B cell (primary cell): Measurements from ENCODE around the gene PALLD. TPM values are rescaled to one million over a fixed set of nuclear protein-coding genes. Genes with fewer than 3 reads are reported as not detected.

ENCODE experiments used
- ATAC-seq: fragments of 200-7000 bp; cut with Tn5 transposase; one replicate; pipeline ENCODE4 v1.10.0; 2021; ENCODE audit warnings: low read depth, mild to moderate bottlenecking, moderate number of reproducible peaks, moderate library complexity
- CTCF ChIA-PET: fragments of 350-600 bp; sonication (Branson Sonifier 250); formaldehyde crosslinking; loops from one replicate; lab custom pipeline; 2021; ENCODE audit warnings: antibody characterized with exemption, inconsistent platforms; lab: Charles Lee
- POLR2A ChIA-PET: fragments of 350-600 bp; sonication (Branson Sonifier 250); formaldehyde crosslinking; loops from one replicate; lab custom pipeline; 2021; ENCODE audit warnings: antibody characterized with exemption; lab: Charles Lee
- DNase-seq: peaks from one replicate; pipeline ENCODE4 v3.0.0; 2013
- H2AFZ ChIP-seq: 2 replicates; pipeline ENCODE4 v1.6.1; 2012; ENCODE audit warnings: mild to moderate bottlenecking, low read depth, low read length; ENCODE audit not compliant: insufficient read depth, poor library complexity, severe bottlenecking
- H3K27ac ChIP-seq, 2 donors: 1 replicate in 1 of 2; 2 replicates in 1 of 2; pipeline ENCODE4 v1.5.1; 2012 to 2013; ENCODE audit warnings: low read length in 2 of 2, mild to moderate bottlenecking in 2 of 2, moderate library complexity in 1 of 2
- H3K27me3 ChIP-seq, 4 experiments: fragments of 200-600 bp in 1 of 4; sonication (generic) in 1 of 4; replicated peaks in 1 of 4; 1 replicate in 2 of 4; 2 replicates in 2 of 4; pipeline versions ENCODE4 v1.6.1 to v1.7.0; 2013 to 2016; ENCODE audit warnings: low read length in 3 of 4, mild to moderate bottlenecking in 2 of 4, mixed read lengths in 1 of 4, moderate library complexity in 1 of 4; ENCODE audit not compliant: insufficient read depth in 4 of 4, control insufficient read depth in 3 of 4; ENCODE audit errors: control extremely low read depth in 1 of 4
- H3K36me3 ChIP-seq, 2 experiments: replicated peaks in 1 of 2; 1 replicate in 1 of 2; 2 replicates in 1 of 2; pipeline versions ENCODE4 v1.6.1 to v1.7.1; 2013; ENCODE audit warnings: low read length in 1 of 2; ENCODE audit not compliant: insufficient read depth in 2 of 2, control insufficient read depth in 1 of 2; ENCODE audit errors: control extremely low read depth in 1 of 2, extremely low read depth in 1 of 2
- H3K4me1 ChIP-seq, 2 donors: fragments of 200-600 bp in 1 of 2; sonication (generic) in 1 of 2; 1 replicate in 1 of 2; 2 replicates in 1 of 2; pipeline versions ENCODE4 v1.5.1 to v1.6.1; 2013 to 2017; ENCODE audit warnings: low read length in 2 of 2; ENCODE audit not compliant: control insufficient read depth in 2 of 2, insufficient read depth in 2 of 2
- H3K4me2 ChIP-seq: replicated peaks from 2 replicates; pipeline ENCODE3; 2012; ENCODE audit warnings: mild to moderate bottlenecking, low read depth, low read length; ENCODE audit not compliant: poor library complexity, severe bottlenecking
- H3K4me3 ChIP-seq, 5 experiments: fragments of 200-600 bp in 1 of 5; sonication (generic) in 1 of 5; 1 replicate in 3 of 5; 2 replicates in 2 of 5; pipeline versions ENCODE4 v1.5.1 to v1.7.0; 2011 to 2016; ENCODE audit warnings: low read length in 4 of 5, mild to moderate bottlenecking in 4 of 5, low read depth in 2 of 5, control low read depth in 1 of 5, moderate library complexity in 1 of 5; ENCODE audit not compliant: insufficient read depth in 1 of 5; ENCODE audit errors: control extremely low read depth in 1 of 5, extremely low read depth in 1 of 5
- H3K79me2 ChIP-seq: fragments of 200-600 bp; sonication (generic); one replicate; pipeline ENCODE4 v1.6.0; 2016; ENCODE audit warnings: low read length; ENCODE audit not compliant: control insufficient read depth, insufficient read depth
- H3K9ac ChIP-seq: fragments of 200-600 bp; sonication (generic); 2 replicates; pipeline ENCODE4 v1.6.1; 2017; ENCODE audit warnings: mild to moderate bottlenecking, low read length, moderate library complexity
- H3K9me3 ChIP-seq, 3 donors: one replicate each; pipeline versions ENCODE4 v1.6.1 to v1.7.1; 2013; ENCODE audit warnings: low read length in 2 of 3; ENCODE audit not compliant: control insufficient read depth in 2 of 3, insufficient read depth in 1 of 3; ENCODE audit errors: control extremely low read depth in 1 of 3
- H4K20me1 ChIP-seq: 2 replicates; pipeline ENCODE4 v1.6.0; 2012; ENCODE audit warnings: mild to moderate bottlenecking, low read length; ENCODE audit not compliant: insufficient read depth, control insufficient read depth, poor library complexity, severe bottlenecking
- H3K27ac Mint-ChIP-seq: one replicate; pipeline ENCODE4 v1.8.0; 2021; ENCODE audit warnings: mixed read lengths
- H3K27me3 Mint-ChIP-seq: one replicate; pipeline ENCODE4 v1.8.0; 2021; ENCODE audit warnings: mixed read lengths
- H3K4me1 Mint-ChIP-seq: one replicate; pipeline ENCODE4 v1.8.0; 2021; ENCODE audit warnings: mixed read lengths
- H3K4me3 Mint-ChIP-seq: one replicate; pipeline ENCODE4 v1.8.0; 2021; ENCODE audit warnings: mixed read lengths
- H3K9me3 Mint-ChIP-seq: one replicate; pipeline ENCODE4 v1.8.0; 2022; ENCODE audit warnings: mixed read lengths; ENCODE audit not compliant: insufficient read depth
- CTCF ChIP-seq: fragments of 200-600 bp; IDR thresholded peaks from one replicate; pipeline ENCODE4 v1.8.0; 2022; ENCODE audit warnings: antibody characterized with exemption, mild to moderate bottlenecking
- EZH2 ChIP-seq: IDR thresholded peaks from 2 replicates; pipeline ENCODE4 v1.6.1; 2012; ENCODE audit warnings: borderline replicate concordance, low read depth, mild to moderate bottlenecking, moderate library complexity, low read length; ENCODE audit not compliant: insufficient read depth, poor library complexity, severe bottlenecking
- WGBS: methylation state at CpG from one replicate; pipeline ENCODE4 v1.1.5; 2013; ENCODE audit warnings: missing lambda C conversion rate; ENCODE audit not compliant: insufficient coverage; 5-methylcytosine and 5-hydroxymethylcytosine counted together
- intact Hi-C: fragments of 100-400 bp; cut with micrococcal nuclease; formaldehyde crosslinking; loops from one replicate; pipeline ENCODE4 v1.10.0; 2022
- polyA plus RNA-seq: library from polyadenylated mRNA; depleted of rRNA; stranded (reverse); fragments of >200 nt; gene quantifications from 2 replicates; pipeline ENCODE4 v1.2.3, GENCODE V29; 2012
- total RNA-seq, 2 donors: library from RNA; stranded (reverse); fragments of 120-200 nt in 1 of 2; gene quantifications; 1 replicate in 1 of 2; 2 replicates in 1 of 2; pipeline versions ENCODE4 v1.2.3 to v1.2.4, GENCODE V29; 2013 to 2022

The PALLD gene
- total and polyA plus RNA-seq, 2 donors (not counting 1 experiment from before 2014, with no cell fraction given): 0.63 to 0.71 TPM

DNA sequence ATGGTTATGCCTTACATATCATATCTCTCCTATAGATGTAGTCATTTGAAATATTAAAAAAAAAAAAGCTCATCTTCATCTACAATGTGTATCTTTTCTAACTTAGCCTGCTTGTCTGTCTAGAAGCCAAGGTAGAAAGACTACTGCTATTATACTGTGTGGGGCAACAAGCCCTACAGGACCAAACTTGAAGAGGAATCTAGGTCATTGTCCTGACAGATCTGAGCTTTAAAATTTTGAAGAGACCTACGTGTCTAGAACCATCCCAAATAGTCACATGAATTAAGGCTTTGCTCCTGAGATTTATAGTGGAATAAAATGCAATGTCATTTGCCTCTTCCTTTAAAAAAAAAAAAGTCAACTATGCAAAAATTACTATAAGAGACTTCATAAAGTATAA is 95.8 kb downstream of the PALLD start:
- Histone ChIP-seq H3K27me3 (no peaks in the 10 kb centered on the region), H3K4me2 (no peak overlapping the region), H3K9me3 (no peaks in the 10 kb centered on the region), H2AFZ (no peak overlapping the region), H3K27ac (no peak overlapping the region), H3K4me3 (no peak overlapping the region), H4K20me1 (no peaks in the 10 kb centered on the region), H3K79me2 (no peaks in the 10 kb centered on the region), H3K9ac (no peak overlapping the region), H3K36me3 (no peaks in the 10 kb centered on the region), H3K4me1 (no peaks in the 10 kb centered on the region)
- Mint-ChIP-seq H3K27me3 (peaks cover 4% of the 10 kb centered on the region), H3K4me1 (no peaks in the 10 kb centered on the region), H3K9me3 (no peaks in the 10 kb centered on the region), H3K27ac (no peak overlapping the region), H3K4me3 (no peak overlapping the region)
- ATAC-seq (no peak), DNase-seq (no peak)
- TF ChIP-seq EZH2: no peak
- no peak for TF ChIP-seq CTCF
- WGBS: no CpG with 5 or more reads among the region's 1 CpG
- ChIA-PET POLR2A (no interaction called here), CTCF (interaction anchor here (0.8 kb wide), 1 partner anchor 8 kb away, joined by 3 read pairs; no protein-coding TSS in a partner anchor)
- intact Hi-C loops: no loop called here

DNA sequence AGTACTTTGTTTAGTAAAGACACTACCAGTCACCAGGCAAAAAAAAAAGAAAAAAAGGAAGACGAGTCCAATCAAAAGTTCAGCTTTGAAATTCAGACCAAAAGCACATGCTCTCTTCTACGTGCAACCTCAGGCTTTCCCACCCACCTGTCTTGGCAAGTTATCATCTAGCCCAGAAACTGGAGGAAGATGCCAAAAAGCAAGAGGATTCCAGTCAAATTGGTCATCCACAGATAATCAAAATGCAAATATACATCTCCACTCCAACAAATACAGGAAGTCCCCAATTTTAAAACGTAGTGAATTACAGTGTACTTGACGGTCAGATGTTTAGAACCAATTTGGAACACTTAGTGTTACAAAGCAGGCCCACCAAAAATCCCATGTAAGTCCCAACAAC is 96.5 kb downstream of the PALLD start:
- Mint-ChIP-seq H3K27me3 (peaks cover 4% of the 10 kb centered on the region), H3K4me1 (no peaks in the 10 kb centered on the region), H3K4me3 (no peak overlapping the region), H3K9me3 (no peaks in the 10 kb centered on the region), H3K27ac (no peak overlapping the region)
- ChIA-PET POLR2A (no interaction called here), CTCF (interaction anchor here (0.8 kb wide), 1 partner anchor 8 kb away, joined by 3 read pairs; no protein-coding TSS in a partner anchor)
- 89% methylated on average over 1 of the region's 4 CpGs for WGBS
- DNase-seq: no peak
- Histone ChIP-seq H3K9me3 (no peaks in the 10 kb centered on the region), H3K9ac (no peak overlapping the region), H3K36me3 (no peaks in the 10 kb centered on the region), H3K27ac (no peak overlapping the region), H3K79me2 (no peaks in the 10 kb centered on the region), H2AFZ (no peak overlapping the region), H3K27me3 (peaks cover 0 to 3% (median 0%) of the 10 kb centered on the region in 4 experiments), H3K4me1 (no peaks in the 10 kb centered on the region), H4K20me1 (no peaks in the 10 kb centered on the region), H3K4me3 (no peak overlapping the region), H3K4me2 (no peak overlapping the region)
- ATAC-seq: no peak
- intact Hi-C loops: no loop called here
- TF ChIP-seq EZH2: no peak
- TF ChIP-seq CTCF: no peak
